ENCODE data around the gene RPL29. TPM values are rescaled to one million over a fixed set of nuclear protein-coding genes. Genes with fewer than 3 reads are reported as not detected.

The RPL29 gene
- total RNA-seq, 1 donor from 2014 or later = 1,678 TPM

- intact Hi-C loops (cut with DNase I) = no loop called here
- TF ChIP-seq CTCF (IDR thresholded peaks at IDR 0.05) = no peak
- TF ChIP-seq POLR2AphosphoS5 (IDR thresholded peaks at IDR 0.05; ENCODE audit: insufficient read depth in 1 of 2, low read depth in 1 of 2) = no peak
- no peak for TF ChIP-seq POLR2A (IDR thresholded peaks at IDR 0.05)
These were observed 18.3 kb upstream of the RPL29 start for GRCh38 chr3:52013802-52014598.

GRCh38 chr3:52012699-52013098 is 17.0 kb upstream of the RPL29 start:
- no peak for DNase-seq (ENCODE audit: extremely low spot score in 2 of 2)
- Histone ChIP-seq H3K27ac (no peak overlapping the region), H3K27me3 (no peaks in the 10 kb centered on the region), H3K36me3 (no peaks in the 10 kb centered on the region), H3K9me3 (no peaks in the 10 kb centered on the region), H3K4me3 (no peak overlapping the region), H3K4me1 (no peaks in the 10 kb centered on the region)
- intact Hi-C loops (cut with DNase I) = no loop called here
- TF ChIP-seq CTCF (IDR thresholded peaks at IDR 0.05) (no peak), POLR2A (IDR thresholded peaks at IDR 0.05) (no peak), POLR2AphosphoS5 (IDR thresholded peaks at IDR 0.05; ENCODE audit: insufficient read depth in 1 of 2, low read depth in 1 of 2) (no peak)

More at GRCh38 chr3:52013802-52014598, 18.3 kb upstream of the RPL29 start:
- no peaks in the 10 kb centered on the region for H3K36me3 ChIP-seq
- no peak overlapping the region for H3K4me3 ChIP-seq
- no peak for DNase-seq (ENCODE audit: extremely low spot score in 2 of 2)
- H3K9me3 ChIP-seq = no peaks in the 10 kb centered on the region
- H3K4me1 ChIP-seq = no peaks in the 10 kb centered on the region
- H3K27me3 ChIP-seq = no peaks in the 10 kb centered on the region
- H3K27ac ChIP-seq = no peak overlapping the region

- no peak overlapping the region for H3K27ac ChIP-seq
- TF ChIP-seq POLR2A (IDR thresholded peaks at IDR 0.05) = no peak
- TF ChIP-seq CTCF (IDR thresholded peaks at IDR 0.05) = no peak
- TF ChIP-seq POLR2AphosphoS5 (IDR thresholded peaks at IDR 0.05; ENCODE audit: insufficient read depth in 1 of 2, low read depth in 1 of 2) = no peak
- peaks cover 10% of the 10 kb centered on the region for H3K4me1 ChIP-seq
- H3K9me3 ChIP-seq = no peaks in the 10 kb centered on the region
- intact Hi-C loops (cut with DNase I) = no loop called here
- H3K36me3 ChIP-seq = no peaks in the 10 kb centered on the region
- no peaks in the 10 kb centered on the region for H3K27me3 ChIP-seq
- no peak for DNase-seq (ENCODE audit: extremely low spot score in 2 of 2)
- no peak overlapping the region for H3K4me3 ChIP-seq
These were observed 14.7 kb upstream of the RPL29 start for GRCh38 chr3:52010431-52010830.

GRCh38 chr3:52007291-52007690 is 11.6 kb upstream of the RPL29 start:
- Histone ChIP-seq H3K27me3 (no peaks in the 10 kb centered on the region), H3K36me3 (no peaks in the 10 kb centered on the region), H3K4me1 (peaks cover 25% of the 10 kb centered on the region), H3K27ac (no peak overlapping the region), H3K9me3 (no peaks in the 10 kb centered on the region), H3K4me3 (no peak overlapping the region)
- TF ChIP-seq POLR2AphosphoS5 (IDR thresholded peaks at IDR 0.05; ENCODE audit: insufficient read depth in 1 of 2, low read depth in 1 of 2) (no peak), CTCF (IDR thresholded peaks at IDR 0.05) (no peak), POLR2A (IDR thresholded peaks at IDR 0.05) (no peak)
- intact Hi-C loops (cut with DNase I) = no loop called here
- no peak for DNase-seq (ENCODE audit: extremely low spot score in 2 of 2)

- no peak for TF ChIP-seq POLR2A (IDR thresholded peaks at IDR 0.05)
- no peak for DNase-seq (ENCODE audit: extremely low spot score in 2 of 2)
- Histone ChIP-seq H3K27ac (no peak overlapping the region), H3K36me3 (no peaks in the 10 kb centered on the region), H3K4me1 (peaks cover 27% of the 10 kb centered on the region), H3K9me3 (no peaks in the 10 kb centered on the region), H3K4me3 (no peak overlapping the region), H3K27me3 (no peaks in the 10 kb centered on the region)
- intact Hi-C loops (cut with DNase I) = no loop called here
These were observed 11.1 kb upstream of the RPL29 start for GRCh38 chr3:52006820-52007133.
